ENCODE measurements around the gene TMEM72.

The TMEM72 gene

DNA sequence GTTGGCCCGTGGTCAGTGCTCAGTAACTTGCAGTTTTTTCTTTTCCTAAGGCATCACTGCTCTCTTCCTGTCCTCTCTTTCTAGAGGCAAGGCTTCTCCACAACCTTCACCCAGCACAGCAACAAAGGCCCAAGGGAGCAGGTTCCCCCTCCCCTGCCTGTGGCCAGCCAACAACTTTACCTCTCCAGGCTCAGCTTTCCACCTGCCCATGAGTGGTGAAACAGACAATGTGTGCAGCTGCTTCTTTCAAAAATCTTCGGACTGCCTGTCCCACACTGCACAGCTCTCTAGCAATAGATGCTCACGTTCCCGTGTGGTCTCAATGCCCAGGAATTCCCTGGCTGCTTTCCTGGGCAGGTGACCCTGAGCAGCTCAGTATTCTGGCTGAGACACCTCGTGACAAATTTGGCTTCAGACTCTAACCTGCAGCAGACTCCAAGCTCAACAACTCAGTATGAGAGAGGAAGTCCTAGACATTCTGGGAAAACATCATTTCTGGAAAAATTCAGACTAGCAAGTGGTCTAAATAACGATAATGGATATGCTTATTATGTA is 28.9 kb upstream of the TMEM72 start:
- DNase-seq (ENCODE audit: extremely low read depth, low read depth), result no peak
- TF ChIP-seq, protein P1, sequence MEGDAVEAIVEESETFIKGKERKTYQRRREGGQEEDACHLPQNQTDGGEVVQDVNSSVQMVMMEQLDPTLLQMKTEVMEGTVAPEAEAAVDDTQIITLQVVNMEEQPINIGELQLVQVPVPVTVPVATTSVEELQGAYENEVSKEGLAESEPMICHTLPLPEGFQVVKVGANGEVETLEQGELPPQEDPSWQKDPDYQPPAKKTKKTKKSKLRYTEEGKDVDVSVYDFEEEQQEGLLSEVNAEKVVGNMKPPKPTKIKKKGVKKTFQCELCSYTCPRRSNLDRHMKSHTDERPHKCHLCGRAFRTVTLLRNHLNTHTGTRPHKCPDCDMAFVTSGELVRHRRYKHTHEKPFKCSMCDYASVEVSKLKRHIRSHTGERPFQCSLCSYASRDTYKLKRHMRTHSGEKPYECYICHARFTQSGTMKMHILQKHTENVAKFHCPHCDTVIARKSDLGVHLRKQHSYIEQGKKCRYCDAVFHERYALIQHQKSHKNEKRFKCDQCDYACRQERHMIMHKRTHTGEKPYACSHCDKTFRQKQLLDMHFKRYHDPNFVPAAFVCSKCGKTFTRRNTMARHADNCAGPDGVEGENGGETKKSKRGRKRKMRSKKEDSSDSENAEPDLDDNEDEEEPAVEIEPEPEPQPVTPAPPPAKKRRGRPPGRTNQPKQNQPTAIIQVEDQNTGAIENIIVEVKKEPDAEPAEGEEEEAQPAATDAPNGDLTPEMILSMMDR (IDR thresholded peaks at IDR 0.05; ENCODE audit: low read depth, low read length), result no peak

DNA sequence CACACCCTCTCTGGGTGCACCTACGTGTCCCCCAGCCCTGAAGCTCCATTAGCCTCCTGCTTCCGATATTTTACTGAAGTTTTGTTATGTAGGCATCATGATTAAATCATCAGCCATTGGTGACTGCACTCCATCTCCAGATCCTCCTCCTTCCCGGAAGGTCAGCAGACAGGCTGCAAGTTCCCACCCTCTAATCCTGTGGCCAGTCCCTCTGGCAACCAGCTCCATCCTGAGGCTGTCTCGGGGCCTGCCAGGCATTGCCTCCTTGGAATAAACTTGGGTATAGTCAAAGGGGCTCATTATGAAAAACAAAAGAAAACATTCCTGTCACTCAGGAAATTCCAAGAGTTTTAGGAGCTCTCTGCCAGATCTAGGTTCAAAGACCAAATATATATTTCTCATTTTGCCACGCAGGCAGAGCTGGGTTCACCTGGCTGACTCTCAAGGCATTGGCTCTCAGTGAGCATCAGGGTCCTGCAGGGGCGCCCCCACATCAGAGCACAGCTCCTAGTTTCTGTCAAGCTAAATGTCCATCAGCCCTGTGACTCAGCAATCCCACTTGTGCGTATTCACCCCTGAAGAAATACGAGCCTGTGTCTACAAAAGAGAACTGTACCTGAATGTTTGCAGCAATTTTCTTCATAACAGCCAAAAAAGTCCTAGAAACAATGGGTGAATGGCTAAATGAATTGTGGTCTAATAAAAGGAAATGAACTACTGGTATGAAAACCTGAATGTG is 27.4 kb upstream of the TMEM72 start:
- TF ChIP-seq, protein P1 (IDR thresholded peaks at IDR 0.05; ENCODE audit: low read depth, low read length), result no peak
- DNase-seq (ENCODE audit: extremely low read depth, low read depth), result no peak

DNA sequence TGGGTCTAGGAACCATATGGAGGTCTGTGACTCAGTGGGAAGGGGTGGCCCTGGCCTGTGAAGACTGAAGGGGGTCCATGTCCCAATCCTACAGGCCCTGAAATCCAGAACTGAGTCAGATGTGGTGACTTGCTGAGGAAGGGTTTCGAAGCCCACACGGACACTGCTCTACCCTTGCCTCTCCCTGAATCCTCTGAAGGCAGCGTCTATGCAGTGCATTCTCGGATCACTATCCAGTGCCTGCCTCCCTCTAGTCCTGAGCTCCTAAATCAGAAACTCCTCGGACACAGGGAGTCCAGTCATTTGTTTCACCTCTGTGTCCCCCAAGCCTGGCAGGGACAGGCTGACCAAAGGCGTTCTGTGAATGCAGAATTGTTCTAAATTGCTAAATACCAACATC is 25.4 kb upstream of the TMEM72 start:
- DNase-seq (ENCODE audit: extremely low read depth, low read depth), result no peak
- TF ChIP-seq, protein P1 (IDR thresholded peaks at IDR 0.05; ENCODE audit: low read depth, low read length), result no peak

DNA sequence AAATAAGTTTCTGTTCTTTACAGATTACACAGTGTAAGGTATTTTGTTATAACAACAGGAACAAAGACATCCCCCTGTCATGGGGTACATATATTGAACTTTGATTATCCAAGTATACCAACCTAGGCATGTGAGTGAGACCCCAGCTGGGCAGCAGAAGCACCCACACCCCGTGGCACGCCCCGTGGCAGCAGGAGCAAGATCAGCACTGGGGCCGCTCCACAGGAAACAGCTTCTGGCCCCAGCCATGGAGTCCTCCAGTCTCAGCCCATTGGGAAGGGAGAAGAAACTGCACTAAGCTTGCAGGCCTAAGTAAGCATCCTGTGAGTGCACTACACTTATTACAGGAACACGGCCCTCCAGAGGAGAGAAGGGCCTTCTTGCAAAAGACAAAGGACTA is 24.2 kb upstream of the TMEM72 start:
- TF ChIP-seq, protein P1 (IDR thresholded peaks at IDR 0.05; ENCODE audit: low read depth, low read length), result no peak
- no peak for DNase-seq (ENCODE audit: extremely low read depth, low read depth)

DNA sequence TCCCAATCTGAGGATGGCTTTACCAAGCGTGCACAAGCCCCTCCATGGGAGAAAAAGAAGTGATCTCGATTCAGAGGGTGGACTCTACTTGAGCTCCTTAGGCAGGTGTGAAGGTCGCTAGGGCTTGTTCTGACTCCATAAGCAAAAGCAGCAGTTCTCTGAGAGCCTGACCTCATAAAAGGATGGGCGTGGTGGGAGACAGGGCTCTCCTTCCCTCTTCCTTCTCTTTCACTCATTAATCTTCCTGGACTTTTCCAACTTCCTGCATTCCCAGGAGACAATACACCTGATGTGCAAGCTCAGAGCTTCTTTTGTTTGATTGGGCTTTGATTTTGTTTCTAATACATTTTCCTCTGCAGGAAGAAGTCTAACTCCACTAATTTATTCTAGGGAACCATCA is 22.3 kb upstream of the TMEM72 start:
- no peak for DNase-seq (ENCODE audit: extremely low read depth, low read depth)
- TF ChIP-seq, protein P1 (IDR thresholded peaks at IDR 0.05; ENCODE audit: low read depth, low read length), result no peak

DNA sequence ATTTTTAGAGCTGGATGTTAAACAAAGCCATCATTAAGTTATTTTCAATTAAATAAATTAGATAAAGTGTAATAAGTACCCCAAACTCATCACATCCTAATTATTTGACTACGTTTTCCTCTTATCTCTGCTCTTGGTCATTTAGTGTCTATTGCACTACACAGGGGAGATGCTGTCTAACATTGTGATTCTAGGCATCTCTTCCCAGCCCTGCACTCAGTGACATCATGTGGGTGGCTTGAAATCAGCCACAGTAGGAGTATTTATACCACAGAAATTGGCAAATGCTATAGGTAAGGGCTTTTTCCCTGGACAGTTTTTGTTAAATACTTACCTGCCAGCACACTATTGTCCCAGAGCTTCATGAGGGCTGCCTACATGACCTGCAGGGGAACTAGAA is 21.3 kb upstream of the TMEM72 start:
- TF ChIP-seq, protein P1 (IDR thresholded peaks at IDR 0.05; ENCODE audit: low read depth, low read length), result no peak
- no peak for DNase-seq (ENCODE audit: extremely low read depth, low read depth)

DNA sequence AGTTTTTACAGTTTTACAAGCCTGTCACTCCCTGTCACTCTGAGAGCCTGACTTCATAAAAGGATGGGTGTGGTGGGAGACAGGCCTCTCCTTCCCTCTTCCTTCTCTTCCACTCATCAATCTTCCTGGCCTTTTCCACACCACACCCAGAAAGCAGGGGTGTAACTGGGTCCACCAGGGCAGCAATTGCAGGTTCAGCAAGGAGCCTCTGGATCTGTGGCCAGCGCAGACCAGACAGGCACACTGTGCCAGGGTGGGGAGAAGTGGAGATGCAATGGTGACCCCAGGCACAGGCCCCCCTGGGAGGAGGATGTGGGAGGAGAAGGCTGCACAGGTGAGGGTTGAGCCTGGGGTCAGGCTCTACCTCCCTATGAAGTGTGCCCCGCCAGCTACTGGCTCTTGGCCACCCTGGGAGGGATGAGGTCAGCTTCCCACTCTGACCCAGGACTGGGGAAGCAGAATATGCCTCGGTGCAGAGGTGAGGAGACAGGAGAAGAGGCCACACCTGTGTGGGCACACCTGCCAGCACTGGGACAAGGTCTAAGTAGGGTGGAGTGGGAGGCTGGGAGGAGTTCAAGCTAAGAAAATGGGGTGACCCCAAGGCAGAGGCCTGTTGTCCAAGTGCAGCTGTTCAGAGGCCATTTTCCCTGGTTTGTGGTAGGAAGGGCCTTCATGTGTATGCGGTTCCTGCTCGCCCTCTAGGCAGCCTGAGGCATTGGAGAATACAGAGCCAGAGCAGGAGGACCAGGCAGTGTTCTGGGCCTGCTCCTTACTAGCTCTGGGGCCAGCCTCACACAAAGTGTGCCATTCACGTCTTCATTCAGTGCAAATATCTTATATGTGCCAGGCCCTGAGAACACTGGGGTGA is 20.2 kb upstream of the TMEM72 start:
- TF ChIP-seq, protein P1 (IDR thresholded peaks at IDR 0.05; ENCODE audit: low read depth, low read length), result no peak
- DNase-seq (ENCODE audit: extremely low read depth, low read depth), result no peak

Data from AG09319 (cell line).